Stimulated activated CD8-positive, alpha-beta memory T cell treated with anti-CD3 and anti-CD28 coated beads, Interleukin-2, amount 100 ng/mL, for 1 hour (primary cell): Measurements from ENCODE around the gene PDIA6.
"Not testable (repeated sequence)": the region's sequence is repeated elsewhere in the genome, so short reads cannot be mapped to it uniquely, and the experiment has no call there.

Experiments used
- DNase-seq, 2 donors: peaks; one replicate each; pipeline ENCODE4 v3.0.0-alpha.2; 2020; ENCODE audit warnings: low read depth in 2 of 2

The PDIA6 gene

GRCh38 chr2:10810202-10811161, 2.1 kb downstream of the PDIA6 start:
- no peak for DNase-seq

DNA sequence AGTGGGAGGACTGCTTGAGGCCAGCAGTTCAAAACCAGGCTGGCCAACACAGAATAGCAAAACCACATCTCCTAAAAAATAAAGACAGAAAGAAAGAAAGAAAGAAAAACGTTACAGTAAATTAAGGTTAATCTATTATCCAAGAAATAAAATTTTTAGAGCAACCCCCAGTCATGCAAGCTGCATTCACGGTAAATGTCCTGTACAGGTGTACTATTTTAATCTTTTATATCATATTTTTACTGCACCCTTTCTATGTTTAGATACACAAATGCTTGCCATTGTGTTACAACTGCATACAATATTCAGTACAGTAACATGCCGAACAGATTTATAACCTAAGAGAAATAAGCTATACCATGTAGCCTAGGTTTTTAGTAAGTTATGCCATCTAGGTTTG, 6.0 kb downstream of the PDIA6 start:
- DNase-seq = no peak

DNA sequence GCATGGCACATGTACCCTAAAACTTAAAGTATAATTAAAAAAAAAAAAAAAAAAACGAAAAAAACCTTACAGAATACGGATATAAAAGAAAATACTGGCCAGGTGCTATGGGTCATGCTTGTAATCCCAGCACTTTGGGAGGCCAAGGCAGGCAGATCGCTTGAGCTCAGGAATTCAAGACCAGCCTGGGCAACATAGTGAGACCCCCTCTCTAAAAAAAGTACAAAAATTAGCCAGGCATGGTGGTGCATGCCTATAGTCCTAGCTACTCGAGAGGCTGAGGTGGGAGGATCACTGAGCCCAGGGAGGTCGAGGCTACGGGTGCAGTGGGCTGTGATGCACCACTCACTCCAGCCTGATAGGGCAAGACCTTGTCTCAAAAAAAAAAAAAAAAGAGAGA, 6.6 kb downstream of the PDIA6 start:
- not testable (repeated sequence) for DNase-seq

GRCh38 chr2:10802657-10803056, 9.9 kb downstream of the PDIA6 start:
- no peak for DNase-seq

DNA sequence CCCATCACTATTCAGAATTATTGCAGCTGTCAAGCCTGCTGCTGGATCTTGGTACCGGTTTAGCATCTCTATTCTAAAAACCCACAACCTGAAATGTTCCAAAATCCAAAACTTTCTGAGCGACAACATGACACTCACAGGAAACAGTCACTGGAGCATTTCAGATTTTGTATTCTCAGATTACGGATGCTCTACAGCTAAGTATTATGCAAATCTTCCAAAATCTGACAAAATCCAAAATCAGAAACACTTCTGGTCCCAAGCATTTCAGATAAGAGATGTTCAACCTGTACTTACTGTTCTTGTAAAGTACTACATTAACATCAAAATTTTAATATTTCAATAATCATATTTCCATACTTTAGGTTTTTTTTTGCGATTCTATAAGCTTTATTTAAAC, 12.4 kb downstream of the PDIA6 start:
- no peak for DNase-seq

DNA sequence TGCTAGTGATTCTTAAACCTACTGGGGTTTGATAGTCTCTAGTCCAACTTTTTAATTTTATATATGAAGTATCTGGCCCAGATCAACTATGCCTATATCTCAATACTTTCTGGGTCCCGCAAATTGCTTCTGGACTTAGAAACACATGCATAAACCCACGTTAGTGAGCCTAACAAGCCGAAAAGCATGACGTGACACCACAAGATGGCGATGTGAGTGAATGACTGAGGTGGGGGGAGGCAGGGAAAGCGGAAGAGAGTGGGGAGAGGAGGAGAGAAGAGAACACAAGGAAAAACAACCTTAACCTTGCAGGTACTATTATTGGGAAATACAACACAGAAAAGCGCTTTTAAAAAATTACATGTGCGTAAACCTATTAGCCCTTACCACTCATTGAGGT, 13.8 kb downstream of the PDIA6 start:
- no peak for DNase-seq

GRCh38 chr2:10796703-10797102, 15.9 kb downstream of the PDIA6 start:
- no peak for DNase-seq

DNA sequence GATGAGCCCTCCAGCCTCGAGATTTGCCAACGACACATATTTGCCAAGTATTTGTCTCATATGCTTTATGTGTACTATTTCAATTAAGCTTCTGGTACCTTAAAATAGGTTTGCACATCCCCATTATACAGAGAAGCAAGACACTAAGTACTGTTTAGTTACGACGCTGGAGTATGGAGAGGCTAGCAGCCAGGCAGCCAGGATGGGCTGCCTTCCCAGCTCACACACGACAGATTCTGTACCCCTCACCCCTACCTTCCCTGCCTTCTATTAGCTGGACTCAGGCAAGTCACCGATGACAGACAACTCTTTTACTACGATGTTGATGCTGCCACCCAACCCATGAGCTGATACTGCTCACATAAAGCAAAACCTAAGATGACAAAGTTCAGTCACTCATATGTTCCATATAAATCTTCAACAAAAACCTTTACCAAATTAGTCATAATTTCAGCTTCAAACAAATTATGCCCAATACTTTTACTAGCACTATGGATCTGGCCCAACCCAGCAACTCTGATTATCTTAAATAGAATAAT, 17.0 kb downstream of the PDIA6 start:
- no peak for DNase-seq

DNA sequence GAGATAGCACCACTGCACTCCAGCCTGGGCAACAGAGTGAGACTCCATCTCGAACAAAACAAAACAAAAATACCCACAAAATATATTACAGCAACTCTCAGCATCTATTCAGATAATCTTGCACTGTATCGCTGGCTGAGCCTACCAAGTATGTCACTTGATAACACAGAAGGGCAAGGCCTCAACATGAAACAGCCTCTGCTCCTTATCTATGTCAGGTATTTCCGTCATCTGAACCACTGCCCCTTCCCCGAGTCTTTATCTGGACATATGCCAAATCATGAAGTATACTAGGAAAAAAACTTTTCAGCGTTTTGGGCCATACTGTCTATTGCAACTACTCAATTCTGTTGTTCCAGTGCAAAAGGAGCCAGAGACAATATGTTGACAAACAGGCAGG, 17.7 kb downstream of the PDIA6 start:
- no peak for DNase-seq

GRCh38 chr2:10793816-10794215, 18.8 kb downstream of the PDIA6 start:
- no peak for DNase-seq

GRCh38 chr2:10792660-10793400, 19.8 kb downstream of the PDIA6 start:
- no peak for DNase-seq

- DNase-seq = no peak
Observed at GRCh38 chr2:10792001-10792634, 20.5 kb downstream of the PDIA6 start.

DNA sequence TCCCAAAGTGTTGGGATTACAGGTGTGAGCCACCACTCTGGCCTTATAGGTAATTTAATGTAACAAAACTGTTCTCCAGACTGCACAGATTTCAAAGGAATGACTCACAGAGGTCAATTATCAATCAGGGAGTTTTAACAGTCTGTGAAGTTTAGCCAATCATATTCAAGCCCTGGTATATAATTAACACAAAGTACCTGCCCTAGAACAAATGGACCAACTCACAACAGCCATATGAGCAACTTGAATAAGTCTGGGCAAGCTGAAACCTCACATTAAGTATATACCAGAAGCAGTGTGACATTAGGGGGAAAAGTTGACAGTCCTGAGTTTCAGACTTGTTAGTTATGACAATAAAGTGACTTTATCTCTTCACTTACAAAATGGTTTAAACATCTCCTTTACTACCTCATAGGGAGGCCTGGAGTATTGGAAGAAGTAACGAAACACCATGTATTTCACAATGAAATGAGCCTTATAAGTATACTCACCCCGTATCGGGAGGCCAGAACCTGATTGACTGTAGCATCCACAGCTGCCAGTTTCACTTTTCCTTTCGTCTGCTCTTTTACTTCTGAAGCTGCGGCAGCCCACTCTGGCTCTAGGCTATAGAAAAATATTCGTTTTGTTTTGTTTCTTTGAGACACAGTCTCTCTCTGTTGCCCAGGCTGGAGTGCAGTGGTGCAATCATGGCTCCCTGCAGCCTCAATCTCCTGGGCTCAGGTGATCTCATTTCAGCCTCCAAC, 22.2 kb downstream of the PDIA6 start:
- no peak for DNase-seq

DNA sequence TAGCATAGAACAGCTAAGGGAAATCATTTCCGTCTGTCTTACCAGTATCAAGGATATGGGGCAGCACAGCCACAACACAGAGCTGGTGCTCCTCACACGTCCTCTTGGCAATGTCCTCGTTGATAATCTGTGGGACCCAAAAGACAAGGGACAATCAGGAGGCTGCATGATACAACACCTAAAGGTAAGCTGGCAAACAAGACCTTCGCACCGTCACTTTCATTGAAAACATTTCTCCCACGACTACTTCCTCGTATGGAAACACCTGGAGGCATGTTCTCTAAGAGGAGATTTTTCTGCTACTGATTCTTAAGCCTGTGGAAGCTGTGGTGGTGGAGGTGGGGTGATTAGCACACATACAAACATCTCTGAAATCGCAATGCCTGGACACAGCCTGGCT, 23.7 kb downstream of the PDIA6 start:
- DNase-seq = no peak

DNA sequence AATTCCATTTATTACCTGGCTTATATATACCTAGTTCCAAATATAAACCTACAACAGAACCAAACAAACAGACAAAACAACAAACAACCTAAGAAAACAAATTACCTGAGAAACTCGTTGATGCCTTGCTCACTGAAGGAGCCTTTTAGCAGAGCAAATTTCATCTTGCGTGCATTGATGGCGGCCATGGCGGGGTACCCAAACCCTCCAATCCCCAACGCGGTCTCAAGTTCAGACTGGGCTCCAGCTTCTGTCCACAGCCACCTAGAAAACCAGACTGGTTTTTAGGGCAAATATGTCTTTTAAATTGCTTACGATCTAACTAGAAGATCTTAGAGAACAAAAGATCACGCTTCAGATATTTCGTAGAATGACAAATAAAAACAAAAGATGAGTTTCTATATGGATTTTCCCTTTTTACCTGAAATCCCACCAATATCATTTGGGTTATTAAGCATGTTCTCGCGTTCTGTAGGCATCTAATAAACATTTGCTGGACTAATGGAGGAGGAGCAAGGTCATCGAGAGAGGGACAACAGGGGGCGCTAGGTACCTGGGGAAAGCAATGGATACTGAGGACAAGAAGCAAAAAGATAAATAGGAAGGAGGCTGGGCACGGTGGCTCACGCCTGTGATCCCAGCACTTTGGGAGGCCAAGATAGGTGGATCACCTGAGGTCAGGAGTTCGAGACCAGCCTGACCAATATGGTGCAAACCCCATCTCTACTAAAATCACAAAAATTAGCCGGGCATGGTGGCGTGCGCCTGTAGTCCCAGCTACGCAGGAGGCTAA, 25.2 kb downstream of the PDIA6 start:
- no peak for DNase-seq

- no peak for DNase-seq
Observed at GRCh38 chr2:10786240-10786982, 26.2 kb downstream of the PDIA6 start.

GRCh38 chr2:10785260-10785659, 27.3 kb downstream of the PDIA6 start:
- DNase-seq = no peak

DNA sequence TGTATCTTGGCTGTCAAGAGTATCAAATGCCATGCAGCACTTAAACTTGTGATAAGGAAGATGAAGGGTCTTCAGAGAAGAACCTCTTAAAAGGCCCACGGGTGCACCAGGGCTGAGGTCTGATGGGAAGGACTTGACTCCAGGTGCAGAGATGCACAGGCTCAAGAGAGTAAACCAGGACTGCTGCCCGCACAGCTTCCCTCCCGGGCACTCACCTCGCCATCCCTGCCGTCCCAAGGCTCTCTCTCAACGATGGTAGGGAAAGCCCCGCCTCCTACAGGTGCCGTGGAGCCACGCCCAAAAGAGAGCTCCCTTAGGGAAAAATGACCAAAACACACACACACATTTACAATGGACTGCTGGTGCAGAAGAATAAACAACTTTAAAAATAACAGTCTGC, 27.9 kb downstream of the PDIA6 start:
- DNase-seq = no peak

- no peak for DNase-seq
Observed at GRCh38 chr2:10783421-10783820, 29.2 kb downstream of the PDIA6 start.

DNA sequence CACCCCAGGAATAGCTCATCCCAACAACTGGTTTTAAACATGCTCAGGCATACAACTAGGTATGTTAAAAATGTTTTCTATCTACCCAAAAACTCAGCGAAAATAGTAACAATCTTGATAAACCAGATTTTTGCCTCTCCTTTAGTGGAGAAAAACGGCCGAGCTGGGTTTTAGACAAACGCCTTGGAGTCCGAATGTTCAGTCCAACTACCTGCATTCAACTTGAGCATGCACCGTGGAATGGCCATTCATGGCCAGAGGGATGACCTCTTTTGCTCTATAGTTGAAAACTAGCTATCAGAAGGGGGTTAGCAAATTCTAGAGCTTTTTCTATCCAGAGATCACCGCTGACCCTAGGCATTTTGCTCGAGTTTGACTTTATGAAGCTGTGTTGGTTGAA, 30.8 kb downstream of the PDIA6 start:
- no peak for DNase-seq
